ENCODE data around the gene TMEM51.

Gene TMEM51

GRCh38 chr1:15151377-15151806 lies 2.2 kb upstream of the TMEM51 start:
- Histone ChIP-seq H3K4me3 (replicated peaks; ENCODE audit: low read depth, low read length) (no peak overlapping the region), H3K36me3 (ENCODE audit: control insufficient read depth, insufficient read depth, low read length) (no peaks in the 10 kb centered on the region), H3K27me3 (replicated peaks; ENCODE audit: control insufficient read depth, insufficient read depth, low read length) (peaks cover 1% of the 10 kb centered on the region; the same call in 1 of the 2 replicates)
- TF ChIP-seq CTCF (IDR thresholded peaks at IDR 0.05; ENCODE audit: insufficient read depth, low read length, poor library complexity, severe bottlenecking), result no peak
- DNase-seq (ENCODE audit: extremely low read depth, insufficient read length), result no peak

GRCh38 chr1:15151871-15152270 lies 1.7 kb upstream of the TMEM51 start:
- H3K4me3 ChIP-seq (replicated peaks; ENCODE audit: low read depth, low read length), result no peak overlapping the region
- no peak for TF ChIP-seq CTCF (IDR thresholded peaks at IDR 0.05; ENCODE audit: insufficient read depth, low read length, poor library complexity, severe bottlenecking)
- no peak for DNase-seq (ENCODE audit: extremely low read depth, insufficient read length)
- H3K36me3 ChIP-seq (ENCODE audit: control insufficient read depth, insufficient read depth, low read length), result no peaks in the 10 kb centered on the region
- H3K27me3 ChIP-seq (replicated peaks; ENCODE audit: control insufficient read depth, insufficient read depth, low read length), result peaks cover 1% of the 10 kb centered on the region; the same call in 1 of the 2 replicates

- Histone ChIP-seq H3K4me3 (replicated peaks; ENCODE audit: low read depth, low read length) (peak overlapping the region; percentile 32), H3K27me3 (replicated peaks; ENCODE audit: control insufficient read depth, insufficient read depth, low read length) (peaks cover 1% of the 10 kb centered on the region; the same call in 1 of the 2 replicates), H3K36me3 (ENCODE audit: control insufficient read depth, insufficient read depth, low read length) (no peaks in the 10 kb centered on the region)
- TF ChIP-seq CTCF (IDR thresholded peaks at IDR 0.05; ENCODE audit: insufficient read depth, low read length, poor library complexity, severe bottlenecking), result peak; percentile 33
- no peak for DNase-seq (ENCODE audit: extremely low read depth, insufficient read length)
These were observed 996 bp upstream of the TMEM51 start for GRCh38 chr1:15152318-15153183.

- H3K27me3 ChIP-seq (replicated peaks; ENCODE audit: control insufficient read depth, insufficient read depth, low read length), result peaks cover 1% of the 10 kb centered on the region; the same call in 1 of the 2 replicates
- H3K4me3 ChIP-seq (replicated peaks; ENCODE audit: low read depth, low read length), result no peak overlapping the region; the same call in 1 of the 2 replicates
- peak; percentile 46 for TF ChIP-seq CTCF (IDR thresholded peaks at IDR 0.05; ENCODE audit: insufficient read depth, low read length, poor library complexity, severe bottlenecking)
- H3K36me3 ChIP-seq (ENCODE audit: control insufficient read depth, insufficient read depth, low read length), result no peaks in the 10 kb centered on the region
- no peak for DNase-seq (ENCODE audit: extremely low read depth, insufficient read length)
These were observed 414 bp downstream of the TMEM51 start for GRCh38 chr1:15153842-15154479.

GRCh38 chr1:15154480-15155036 lies 1.0 kb downstream of the TMEM51 start:
- peaks cover 1% of the 10 kb centered on the region; the same call in 1 of the 2 replicates for H3K27me3 ChIP-seq (replicated peaks; ENCODE audit: control insufficient read depth, insufficient read depth, low read length)
- no peak for DNase-seq (ENCODE audit: extremely low read depth, insufficient read length)
- no peak overlapping the region for H3K4me3 ChIP-seq (replicated peaks; ENCODE audit: low read depth, low read length)
- TF ChIP-seq CTCF (IDR thresholded peaks at IDR 0.05; ENCODE audit: insufficient read depth, low read length, poor library complexity, severe bottlenecking), result no peak
- H3K36me3 ChIP-seq (ENCODE audit: control insufficient read depth, insufficient read depth, low read length), result no peaks in the 10 kb centered on the region

Data from GM06990 (cell line).